Endothelial cell of umbilical vein (primary cell): ENCODE results near the gene SPSB1. TPM values are rescaled to one million over a fixed set of nuclear protein-coding genes. Genes with fewer than 3 reads are reported as not detected.

Source experiments
- BruUV-seq: library from RNA; stranded (reverse); fragments of 400-500 nt; replicated peaks from 2 replicates; lab custom pipeline; 2021; lab: Mats Ljungman, UMichigan
- CTCF ChIA-PET: fragments of 300-600, 350-600 bp; sonication (Branson Sonifier 250); formaldehyde crosslinking; loops from one replicate; lab custom pipeline; 2021; ENCODE audit warnings: antibody characterized with exemption, inconsistent platforms; lab: Charles Lee
- POLR2A ChIA-PET: fragments of 300-600, 350-600 bp; sonication (Branson Sonifier 250); formaldehyde crosslinking; loops from one replicate; lab custom pipeline; 2021; ENCODE audit warnings: antibody characterized with exemption, inconsistent platforms; lab: Charles Lee
- DNase-seq: peaks from one replicate; pipeline ENCODE4 v3.0.0-alpha.2; 2011; ENCODE audit warnings: low read depth, low spot score
- FAIRE-seq: peaks from 2 replicates; lab custom pipeline; 2011; peaks lifted over from hg19 to GRCh38; lab: Jason Lieb, UNC
- H2AFZ ChIP-seq: 2 replicates; pipeline ENCODE4 v1.6.0; 2012; ENCODE audit warnings: low read depth, low read length, control low read depth, inconsistent platforms
- H3K27ac ChIP-seq: 2 replicates; pipeline ENCODE4 v1.5.1; 2011; ENCODE audit warnings: low read depth, mild to moderate bottlenecking, control low read depth, low read length, moderate library complexity; ENCODE audit not compliant: insufficient read depth
- H3K27me3 ChIP-seq, 2 experiments: 2 replicates each; pipeline versions ENCODE4 v1.6.0 to v1.6.1; 2011; ENCODE audit warnings: low read length in 2 of 2, mixed read lengths in 1 of 2; ENCODE audit not compliant: control insufficient read depth in 2 of 2, insufficient read depth in 2 of 2
- H3K36me3 ChIP-seq, 2 experiments: 2 replicates in 1 of 2; 3 replicates in 1 of 2; pipeline ENCODE4 v1.5.1; 2011; ENCODE audit warnings: low read length in 2 of 2, mild to moderate bottlenecking in 1 of 2, moderate library complexity in 1 of 2; ENCODE audit not compliant: control insufficient read depth in 2 of 2, insufficient read depth in 2 of 2; ENCODE audit errors: extremely low read depth in 1 of 2
- H3K4me1 ChIP-seq: 3 replicates; pipeline ENCODE4 v1.5.1; 2011; ENCODE audit warnings: mild to moderate bottlenecking, low read length; ENCODE audit not compliant: control insufficient read depth, insufficient read depth; ENCODE audit errors: extremely low read depth
- H3K4me2 ChIP-seq: 2 replicates; pipeline ENCODE4 v1.6.1; 2011; ENCODE audit warnings: low read length, control low read depth, mixed read lengths; ENCODE audit not compliant: insufficient read depth
- H3K4me3 ChIP-seq, 3 experiments: fragments of 200-600 bp in 1 of 3; sonication (generic), shearing (Covaris generic) in 1 of 3; replicated peaks in 1 of 3; 2 replicates each; pipeline ENCODE4 v1.5.1; 2011 to 2016; ENCODE audit warnings: control low read depth in 3 of 3, low read length in 3 of 3, mild to moderate bottlenecking in 2 of 3, inconsistent platforms in 1 of 3, low read depth in 1 of 3, moderate library complexity in 1 of 3; ENCODE audit not compliant: insufficient read depth in 1 of 3
- H3K79me2 ChIP-seq: 2 replicates; pipeline ENCODE4 v1.6.0; 2012; ENCODE audit warnings: low read length, inconsistent platforms; ENCODE audit not compliant: control insufficient read depth, insufficient read depth
- H3K9ac ChIP-seq: replicated peaks from 2 replicates; pipeline ENCODE3; 2011; ENCODE audit warnings: low read length, control low read depth; ENCODE audit not compliant: insufficient read depth; ENCODE audit errors: extremely low read depth
- H3K9me1 ChIP-seq: replicated peaks from 3 replicates; pipeline ENCODE4 v1.6.0; 2011; ENCODE audit warnings: mild to moderate bottlenecking, low read length; ENCODE audit not compliant: control insufficient read depth, insufficient read depth; ENCODE audit errors: extremely low read depth
- H3K9me3 ChIP-seq: replicated peaks from 2 replicates; pipeline ENCODE4 v1.5.1; 2012; ENCODE audit warnings: low read length, inconsistent platforms; ENCODE audit not compliant: control insufficient read depth, insufficient read depth
- H4K20me1 ChIP-seq: replicated peaks from 2 replicates; pipeline ENCODE3; 2011; ENCODE audit warnings: mild to moderate bottlenecking, low read length; ENCODE audit not compliant: control insufficient read depth, insufficient read depth; ENCODE audit errors: extremely low read depth
- EZH2 ChIP-seq: IDR thresholded peaks from 2 replicates; pipeline ENCODE4 v1.6.1; 2012; ENCODE audit warnings: borderline replicate concordance, low read depth, mild to moderate bottlenecking, moderate library complexity, low read length, inconsistent platforms; ENCODE audit not compliant: severe bottlenecking
- FOS ChIP-seq: IDR thresholded peaks from 2 replicates; pipeline ENCODE4 v1.6.1; 2011; ENCODE audit warnings: mild to moderate bottlenecking, low read length, moderate library complexity, borderline replicate concordance; ENCODE audit not compliant: insufficient read depth
- GATA2 ChIP-seq: IDR thresholded peaks from 2 replicates; pipeline ENCODE4 v1.7.0; 2011; ENCODE audit warnings: low read depth, mild to moderate bottlenecking, moderate library complexity, mixed read lengths, low read length; ENCODE audit not compliant: insufficient read length, insufficient read depth
- JUN ChIP-seq: IDR thresholded peaks from 2 replicates; pipeline ENCODE4 v1.6.1; 2011; ENCODE audit warnings: borderline replicate concordance, low read depth; ENCODE audit not compliant: insufficient read length, insufficient read depth
- MAX ChIP-seq: IDR thresholded peaks from 2 replicates; pipeline ENCODE4 v1.6.1; 2011; ENCODE audit not compliant: insufficient read depth, insufficient read length
- MYC ChIP-seq: IDR thresholded peaks from one replicate; pipeline ENCODE4 v1.6.1; 2011; ENCODE audit warnings: mild to moderate bottlenecking, low read depth, low read length
- POLR2A ChIP-seq: IDR thresholded peaks from 2 replicates; pipeline ENCODE4 v1.6.1; 2012; ENCODE audit warnings: low read depth, mild to moderate bottlenecking, control low read depth, low read length
- POLR2AphosphoS5 ChIP-seq: IDR thresholded peaks from 2 replicates; pipeline ENCODE4 v1.6.1; 2012; ENCODE audit warnings: low read depth, mild to moderate bottlenecking, control low read depth, low read length, moderate library complexity; ENCODE audit not compliant: insufficient read depth
- dilution Hi-C: fragments of 300-500 bp; cut with MboI; formaldehyde crosslinking; loops from one replicate; pipeline ENCODE4 v1.15.0; 2019; ENCODE audit warnings: low sequenced_read_pairs; ENCODE audit not compliant: extremely low pct_ligation_motif_present
- intact Hi-C: fragments of 100-400 bp; cut with micrococcal nuclease; formaldehyde crosslinking; loops from one replicate; pipeline ENCODE4 v1.10.0; 2022
- polyA plus RNA-seq, 4 experiments: library from polyadenylated mRNA; depleted of rRNA in 3 of 4; stranded (reverse) in 3 of 4; unstranded in 1 of 4; fragments of >200 nt; gene quantifications; 2 replicates each; pipeline versions ENCODE4 v1.2.1 to v1.2.3, GENCODE V29; 2011 to 2012; ENCODE audit warnings: missing spikeins in 1 of 4
- total RNA-seq: library from RNA; stranded (reverse); gene quantifications from 2 replicates; pipeline ENCODE4 v1.2.3, GENCODE V29; 2021
- TF ChIP-seq, protein P1 (sequence below), 2 donors: IDR thresholded peaks; 1 replicate in 1 of 2; 2 replicates in 1 of 2; pipeline ENCODE4 v1.5.1; 2011; ENCODE audit warnings: low read length in 2 of 2, mild to moderate bottlenecking in 2 of 2, moderate library complexity in 2 of 2, control low read depth in 1 of 2, inconsistent platforms in 1 of 2, low read depth in 1 of 2; ENCODE audit not compliant: insufficient read depth in 1 of 2; ENCODE audit errors: extremely low read depth in 1 of 2

SPSB1 gene
- total and polyA plus RNA-seq, 2 donors (not counting 3 experiments of a cell fraction or from before 2014, with no cell fraction given) = 41.9 to 61.2 TPM

DNA sequence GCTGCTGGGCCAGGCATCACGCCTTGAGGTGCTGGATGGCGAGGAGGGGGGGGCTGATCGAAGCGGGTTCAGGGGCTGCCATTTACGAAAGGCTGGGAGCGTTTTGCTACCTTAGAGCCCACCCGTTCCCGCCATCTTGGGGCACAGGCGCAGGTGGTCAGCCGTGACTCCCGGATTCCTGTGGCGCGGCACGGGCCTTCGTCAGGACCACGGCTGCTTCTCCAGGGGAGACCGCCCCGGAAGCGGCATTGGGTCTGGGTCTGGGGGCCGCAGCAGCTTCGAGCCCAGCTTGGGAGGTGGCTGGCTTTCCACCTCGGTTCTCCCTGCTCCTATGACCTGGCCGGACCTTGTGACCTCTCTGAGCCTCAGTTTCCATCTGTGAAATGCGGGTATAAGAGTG, 23.8 kb downstream of the SPSB1 start:
- H3K4me1 ChIP-seq = peaks cover 18% of the 10 kb centered on the region
- no peak overlapping the region for H3K27ac ChIP-seq
- no peak overlapping the region for H3K4me3 ChIP-seq
- FAIRE-seq = no peak
- no peak overlapping the region for H3K9ac ChIP-seq
- H3K9me1 ChIP-seq = no peaks in the 10 kb centered on the region
- H4K20me1 ChIP-seq = peaks cover 7% of the 10 kb centered on the region
- no peaks in the 10 kb centered on the region for H3K9me3 ChIP-seq
- no TSS peak for BruUV-seq
- no peak for TF ChIP-seq GATA2
- no peak for TF ChIP-seq JUN
- no peak for TF ChIP-seq MYC
- TF ChIP-seq FOS = no peak
- no peak for TF ChIP-seq MAX
- ChIA-PET POLR2A (no interaction called here), CTCF (interaction anchor here (1.6 to 1.9 kb wide), 3 partner anchors 8 to 175 kb away, joined by 4 to 8 read pairs (median 7); no protein-coding TSS in a partner anchor)
- peaks cover 2 to 10% of the 10 kb centered on the region in 2 experiments for H3K36me3 ChIP-seq
- H2AFZ ChIP-seq = no peak overlapping the region
- DNase-seq = no peak
- H3K4me2 ChIP-seq = no peak overlapping the region
- intact Hi-C loops (no loop called here), dilution Hi-C loops (no loop called here)
- no peaks in the 10 kb centered on the region for H3K27me3 ChIP-seq
- H3K79me2 ChIP-seq = peaks cover 93% of the 10 kb centered on the region

GRCh38 chr1:9317072-9317471, 24.4 kb downstream of the SPSB1 start:
- H3K79me2 ChIP-seq = peaks cover 94% of the 10 kb centered on the region
- ChIA-PET POLR2A (no interaction called here), CTCF (interaction anchor here (1.1 to 1.9 kb wide), 6 partner anchors 9 to 174 kb away, joined by 4 to 10 read pairs (median 6); no protein-coding TSS in a partner anchor)
- no peaks in the 10 kb centered on the region for H3K9me1 ChIP-seq
- H3K4me1 ChIP-seq = peaks cover 18% of the 10 kb centered on the region
- TF ChIP-seq JUN = no peak
- TF ChIP-seq GATA2 = no peak
- no peak for TF ChIP-seq EZH2
- no peak for TF ChIP-seq MYC
- TF ChIP-seq POLR2AphosphoS5 = no peak
- no peak for TF ChIP-seq FOS
- TF ChIP-seq, protein P1, sequence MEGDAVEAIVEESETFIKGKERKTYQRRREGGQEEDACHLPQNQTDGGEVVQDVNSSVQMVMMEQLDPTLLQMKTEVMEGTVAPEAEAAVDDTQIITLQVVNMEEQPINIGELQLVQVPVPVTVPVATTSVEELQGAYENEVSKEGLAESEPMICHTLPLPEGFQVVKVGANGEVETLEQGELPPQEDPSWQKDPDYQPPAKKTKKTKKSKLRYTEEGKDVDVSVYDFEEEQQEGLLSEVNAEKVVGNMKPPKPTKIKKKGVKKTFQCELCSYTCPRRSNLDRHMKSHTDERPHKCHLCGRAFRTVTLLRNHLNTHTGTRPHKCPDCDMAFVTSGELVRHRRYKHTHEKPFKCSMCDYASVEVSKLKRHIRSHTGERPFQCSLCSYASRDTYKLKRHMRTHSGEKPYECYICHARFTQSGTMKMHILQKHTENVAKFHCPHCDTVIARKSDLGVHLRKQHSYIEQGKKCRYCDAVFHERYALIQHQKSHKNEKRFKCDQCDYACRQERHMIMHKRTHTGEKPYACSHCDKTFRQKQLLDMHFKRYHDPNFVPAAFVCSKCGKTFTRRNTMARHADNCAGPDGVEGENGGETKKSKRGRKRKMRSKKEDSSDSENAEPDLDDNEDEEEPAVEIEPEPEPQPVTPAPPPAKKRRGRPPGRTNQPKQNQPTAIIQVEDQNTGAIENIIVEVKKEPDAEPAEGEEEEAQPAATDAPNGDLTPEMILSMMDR (IDR thresholded peaks at IDR 0.05; ENCODE audit: extremely low read depth in 1 of 2, insufficient read depth in 1 of 2, low read depth in 1 of 2, low read length in 2 of 2) = no peak
- no peak for TF ChIP-seq POLR2A
- TF ChIP-seq MAX = no peak
- peak overlapping the region; percentile 4 for H3K9ac ChIP-seq
- FAIRE-seq (no peak), DNase-seq (no peak)
- no peak overlapping the region for H3K4me2 ChIP-seq
- H4K20me1 ChIP-seq = peaks cover 4% of the 10 kb centered on the region
- peaks cover 2 to 10% of the 10 kb centered on the region in 2 experiments for H3K36me3 ChIP-seq
- dilution Hi-C loops = no loop called here
- H3K4me3 ChIP-seq = no peak overlapping the region
- H3K27me3 ChIP-seq = no peaks in the 10 kb centered on the region
- intact Hi-C loops = loop anchor here (1.0 kb wide), 2 partner anchors 23 to 83 kb away; no protein-coding TSS in a partner anchor
- H3K27ac ChIP-seq = peak overlapping the region; percentile 79
- BruUV-seq = no TSS peak
- no peak overlapping the region for H2AFZ ChIP-seq
- no peaks in the 10 kb centered on the region for H3K9me3 ChIP-seq
